Measurements from ENCODE around the gene RNU6-1. TPM values are rescaled to one million over a fixed set of nuclear protein-coding genes. Genes with fewer than 3 reads are reported as not detected.

The RNU6-1 gene
- total RNA-seq, 1 experiment from 2014 or later, result not detected

GRCh38 chr15:67813104-67813634, 26.7 kb downstream of the RNU6-1 start:
- Histone ChIP-seq H3K9me3 (ENCODE audit: control insufficient read depth in 1 of 2, insufficient read depth in 1 of 2, low read depth in 1 of 2, low read length in 2 of 2) (no peaks in the 10 kb centered on the region), H2AFZ (ENCODE audit: low read depth, low read length, poor library complexity, severe bottlenecking) (no peak overlapping the region), H3K27ac (ENCODE audit: low read depth, low read length) (no peak overlapping the region), H3K9ac (ENCODE audit: low read length) (no peak overlapping the region), H3K4me3 (replicated peaks in 1 of 2; ENCODE audit: low read depth in 1 of 2, low read length in 2 of 2) (no peak overlapping the region), H3K79me2 (ENCODE audit: insufficient read depth, low read length) (no peaks in the 10 kb centered on the region), H3K4me2 (ENCODE audit: low read length) (no peak overlapping the region), H4K20me1 (ENCODE audit: insufficient read depth) (no peaks in the 10 kb centered on the region), H3K9me2 (ENCODE audit: insufficient read depth) (no peaks in the 10 kb centered on the region), H3K36me3 (ENCODE audit: control insufficient read depth in 1 of 2, insufficient read depth in 2 of 2, low read length in 2 of 2) (no peaks in the 10 kb centered on the region), H3K4me1 (ENCODE audit: control insufficient read depth in 1 of 2, insufficient read depth in 2 of 2, low read length in 2 of 2) (no peaks in the 10 kb centered on the region), H3K27me3 (ENCODE audit: insufficient read depth, low read length) (no peaks in the 10 kb centered on the region)
- no TSS peak for BruUV-seq (replicated peaks)
- intact Hi-C loops (cut with micrococcal nuclease), result no loop called here
- TF ChIP-seq SRF (IDR thresholded peaks at IDR 0.05; ENCODE audit: low read depth) (no peak), ATF3 (IDR thresholded peaks at IDR 0.05) (no peak), EZH2phosphoT487 (IDR thresholded peaks at IDR 0.05; ENCODE audit: borderline replicate concordance) (no peak), CTCF (IDR thresholded peaks at IDR 0.05 in 2 of 3, conservative IDR thresholded peaks at IDR 0.05 in 1 of 3; ENCODE audit: borderline replicate concordance in 1 of 3, insufficient read depth in 1 of 3, low read depth in 2 of 3, low read length in 2 of 3) (no peak), JUND (IDR thresholded peaks at IDR 0.05) (no peak), ZNF274 (IDR thresholded peaks at IDR 0.05; ENCODE audit: low read depth, low read length) (no peak), EGR1 (IDR thresholded peaks at IDR 0.05; ENCODE audit: low read depth) (no peak)
- TF ChIP-seq, protein P1, sequence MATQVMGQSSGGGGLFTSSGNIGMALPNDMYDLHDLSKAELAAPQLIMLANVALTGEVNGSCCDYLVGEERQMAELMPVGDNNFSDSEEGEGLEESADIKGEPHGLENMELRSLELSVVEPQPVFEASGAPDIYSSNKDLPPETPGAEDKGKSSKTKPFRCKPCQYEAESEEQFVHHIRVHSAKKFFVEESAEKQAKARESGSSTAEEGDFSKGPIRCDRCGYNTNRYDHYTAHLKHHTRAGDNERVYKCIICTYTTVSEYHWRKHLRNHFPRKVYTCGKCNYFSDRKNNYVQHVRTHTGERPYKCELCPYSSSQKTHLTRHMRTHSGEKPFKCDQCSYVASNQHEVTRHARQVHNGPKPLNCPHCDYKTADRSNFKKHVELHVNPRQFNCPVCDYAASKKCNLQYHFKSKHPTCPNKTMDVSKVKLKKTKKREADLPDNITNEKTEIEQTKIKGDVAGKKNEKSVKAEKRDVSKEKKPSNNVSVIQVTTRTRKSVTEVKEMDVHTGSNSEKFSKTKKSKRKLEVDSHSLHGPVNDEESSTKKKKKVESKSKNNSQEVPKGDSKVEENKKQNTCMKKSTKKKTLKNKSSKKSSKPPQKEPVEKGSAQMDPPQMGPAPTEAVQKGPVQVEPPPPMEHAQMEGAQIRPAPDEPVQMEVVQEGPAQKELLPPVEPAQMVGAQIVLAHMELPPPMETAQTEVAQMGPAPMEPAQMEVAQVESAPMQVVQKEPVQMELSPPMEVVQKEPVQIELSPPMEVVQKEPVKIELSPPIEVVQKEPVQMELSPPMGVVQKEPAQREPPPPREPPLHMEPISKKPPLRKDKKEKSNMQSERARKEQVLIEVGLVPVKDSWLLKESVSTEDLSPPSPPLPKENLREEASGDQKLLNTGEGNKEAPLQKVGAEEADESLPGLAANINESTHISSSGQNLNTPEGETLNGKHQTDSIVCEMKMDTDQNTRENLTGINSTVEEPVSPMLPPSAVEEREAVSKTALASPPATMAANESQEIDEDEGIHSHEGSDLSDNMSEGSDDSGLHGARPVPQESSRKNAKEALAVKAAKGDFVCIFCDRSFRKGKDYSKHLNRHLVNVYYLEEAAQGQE (IDR thresholded peaks at IDR 0.05; ENCODE audit: low read depth), result no peak
- TF ChIP-seq, protein P2, sequence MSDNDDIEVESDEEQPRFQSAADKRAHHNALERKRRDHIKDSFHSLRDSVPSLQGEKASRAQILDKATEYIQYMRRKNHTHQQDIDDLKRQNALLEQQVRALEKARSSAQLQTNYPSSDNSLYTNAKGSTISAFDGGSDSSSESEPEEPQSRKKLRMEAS (IDR thresholded peaks at IDR 0.05), result no peak
- RAD21 ChIA-PET (ENCODE audit: low non-redundant PET in 1 of 2, low total read pairs in 2 of 2, uncharacterized antibody in 2 of 2, unreplicated experiment in 2 of 2), result no interaction called here
- POLR2A ChIA-PET, result no interaction called here
- DNase-seq (ENCODE audit: low read depth, low spot score) (no peak), ATAC-seq (no peak)
- CTCF ChIA-PET, result no interaction called here

Measured in HCT116 (cell line).